Medulla oblongata (tissue), 1 donor: ENCODE measurements around the gene CMKLR1.

Experiments
- DNase-seq: peaks from one replicate; pipeline ENCODE4 v3.0.0-alpha.2; 2015; ENCODE audit errors: extremely low spot score

CMKLR1 gene

GRCh38 chr12:108268397-108268796, 70.7 kb downstream of the CMKLR1 start:
- no peak for DNase-seq

DNA sequence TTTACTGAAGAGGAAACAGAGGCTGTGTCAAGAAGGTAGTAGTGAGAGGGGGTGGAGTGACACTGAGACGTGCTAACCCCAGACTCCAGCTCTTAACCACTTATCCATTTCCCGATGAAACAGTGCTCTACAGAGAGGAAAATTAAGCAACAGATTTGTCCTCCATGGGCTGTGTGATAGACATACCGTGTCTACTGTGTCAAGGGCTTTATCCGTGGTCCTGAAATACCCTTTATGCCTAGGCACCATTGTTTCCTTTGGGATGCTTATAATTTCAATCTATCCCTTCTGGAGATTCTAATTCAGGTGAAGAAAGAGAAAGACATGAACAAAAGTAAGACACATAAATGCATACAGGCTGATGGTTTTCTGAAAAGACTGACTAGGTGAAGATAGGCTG, 71.7 kb downstream of the CMKLR1 start:
- DNase-seq, result no peak

GRCh38 chr12:108266131-108266530, 73.0 kb downstream of the CMKLR1 start:
- DNase-seq, result no peak

DNA sequence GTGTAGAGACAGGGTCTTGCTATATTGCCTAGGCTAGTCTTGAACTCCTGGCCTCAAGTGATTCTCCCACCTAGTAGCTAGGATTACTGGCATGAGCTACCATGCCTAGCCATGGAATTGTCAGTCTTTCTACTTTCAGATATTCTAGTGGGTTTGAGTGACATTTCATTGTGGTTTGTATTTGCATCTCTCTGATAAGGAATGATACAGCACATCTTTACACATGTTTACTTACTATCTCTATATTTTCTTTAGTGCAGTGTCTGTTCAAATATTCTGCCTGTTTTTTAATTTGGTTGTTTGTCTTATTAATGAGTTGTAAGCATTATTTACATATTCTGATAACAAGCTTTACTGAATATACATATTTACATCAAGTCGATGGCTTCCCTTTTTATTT, 73.6 kb downstream of the CMKLR1 start:
- DNase-seq, result no peak

GRCh38 chr12:108260969-108261368, 78.1 kb downstream of the CMKLR1 start:
- no peak for DNase-seq

DNA sequence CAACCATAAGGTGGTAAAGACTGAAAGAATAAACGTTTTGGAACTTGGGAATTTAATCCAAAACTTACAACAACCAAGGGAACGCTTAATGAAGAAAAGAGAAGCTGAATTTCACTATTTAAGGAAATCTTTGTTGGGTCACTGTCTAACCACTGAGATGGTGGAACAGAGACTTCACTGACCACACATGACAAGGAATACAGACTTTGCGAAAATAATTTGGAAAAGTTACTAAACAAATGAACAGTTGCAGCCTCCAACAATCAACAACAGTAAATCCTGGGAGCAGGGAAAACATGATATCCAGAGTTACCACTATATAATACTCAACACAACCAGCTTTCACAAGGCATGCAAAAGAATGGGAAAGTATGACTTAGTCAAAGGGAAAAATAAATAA, 79.1 kb downstream of the CMKLR1 start:
- DNase-seq, result no peak

GRCh38 chr12:108257610-108258106, 81.5 kb downstream of the CMKLR1 start:
- DNase-seq, result no peak

DNA sequence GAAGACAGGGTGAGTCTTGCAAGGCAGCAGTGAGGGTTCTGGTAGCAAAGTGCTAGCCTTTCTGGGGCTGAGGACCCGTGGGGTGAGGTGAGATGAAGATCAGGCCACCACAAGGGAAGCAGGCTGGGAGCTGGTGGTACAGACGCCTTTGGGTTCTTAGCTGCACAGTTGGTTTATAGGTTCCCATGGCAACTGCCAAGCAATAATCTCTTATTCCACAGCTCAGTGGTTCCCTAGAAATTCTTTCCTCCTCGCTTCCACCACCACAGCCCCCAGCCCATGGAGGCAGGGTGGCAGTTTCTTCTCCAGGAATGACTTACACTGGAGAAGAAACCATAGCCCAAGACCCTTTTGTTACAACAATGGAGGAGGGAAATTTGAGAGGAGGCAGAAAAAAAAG, 82.1 kb downstream of the CMKLR1 start:
- DNase-seq, result no peak

GRCh38 chr12:108255252-108255602, 83.9 kb downstream of the CMKLR1 start:
- DNase-seq, result no peak

DNA sequence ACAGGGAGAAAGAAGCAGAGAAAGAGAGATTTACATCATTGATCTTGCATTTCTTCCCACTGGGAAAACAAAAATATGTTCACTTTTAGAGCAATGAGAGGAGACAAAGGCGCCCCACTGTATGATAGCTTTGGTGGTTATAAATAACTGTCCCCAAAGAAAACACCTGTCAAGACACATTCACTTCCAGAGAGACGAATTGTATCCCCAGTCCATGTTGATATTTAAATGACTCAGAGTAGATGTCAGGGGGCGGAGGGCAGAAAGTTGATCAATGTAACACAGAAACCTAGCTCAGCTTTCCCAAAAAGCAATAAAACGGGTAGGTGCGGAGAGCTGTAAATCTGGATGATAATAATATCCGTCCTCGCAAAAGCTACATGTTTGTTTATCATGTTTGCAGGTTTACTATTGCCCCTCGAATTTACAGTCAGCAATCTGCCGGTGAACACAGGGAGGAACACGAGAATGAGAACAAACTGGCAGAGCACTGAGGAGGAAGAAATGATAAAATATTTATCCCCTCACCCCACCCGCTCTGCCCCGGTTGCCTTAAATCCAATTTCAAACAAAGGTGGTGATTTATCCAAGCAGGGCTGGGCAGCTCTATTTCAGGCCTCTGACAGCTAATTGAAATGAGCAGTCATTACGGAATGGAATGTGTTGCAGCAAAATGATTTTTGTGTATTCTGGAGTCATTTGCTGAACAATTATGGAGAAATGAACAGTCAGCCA, 84.4 kb downstream of the CMKLR1 start:
- DNase-seq, result no peak

DNA sequence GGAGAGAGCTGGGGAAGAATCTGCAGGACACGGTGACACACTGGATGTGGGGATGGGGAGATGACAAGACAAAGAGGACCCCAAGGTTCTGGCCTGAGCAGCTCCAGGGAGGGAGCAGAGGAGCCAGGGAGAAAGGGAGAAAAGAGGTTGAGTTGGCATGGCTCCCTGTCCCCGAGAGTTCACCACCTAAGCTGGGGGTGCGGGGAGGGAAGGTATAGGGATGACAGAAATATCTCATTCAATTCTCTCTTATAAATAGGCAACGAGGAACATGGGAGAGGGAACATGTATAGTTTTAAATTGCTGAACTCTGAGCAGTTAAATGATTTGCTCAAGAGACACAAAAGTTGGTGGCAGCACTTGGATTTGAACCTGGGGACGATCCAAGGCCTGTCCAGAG, 85.1 kb downstream of the CMKLR1 start:
- DNase-seq, result no peak

DNA sequence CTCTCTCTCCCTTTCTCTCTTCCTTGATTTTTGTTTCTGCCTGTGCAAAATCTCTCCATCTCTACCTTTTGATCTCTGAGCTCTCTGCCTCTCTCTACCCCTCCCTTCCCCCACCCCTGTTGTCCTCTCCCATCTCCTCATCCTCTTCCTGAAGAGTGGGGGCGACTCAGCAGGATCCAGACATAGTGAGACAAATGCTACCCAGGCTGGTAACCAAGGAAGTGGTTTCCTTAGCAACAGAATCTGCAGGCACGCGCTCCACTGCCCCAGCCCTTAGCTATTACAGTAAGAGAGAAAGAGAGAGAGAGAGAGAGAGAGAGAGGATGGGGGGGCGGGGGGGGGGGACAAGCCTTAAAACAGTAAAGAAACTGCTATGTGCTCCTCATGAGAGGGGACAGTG, 85.6 kb downstream of the CMKLR1 start:
- no peak for DNase-seq

DNA sequence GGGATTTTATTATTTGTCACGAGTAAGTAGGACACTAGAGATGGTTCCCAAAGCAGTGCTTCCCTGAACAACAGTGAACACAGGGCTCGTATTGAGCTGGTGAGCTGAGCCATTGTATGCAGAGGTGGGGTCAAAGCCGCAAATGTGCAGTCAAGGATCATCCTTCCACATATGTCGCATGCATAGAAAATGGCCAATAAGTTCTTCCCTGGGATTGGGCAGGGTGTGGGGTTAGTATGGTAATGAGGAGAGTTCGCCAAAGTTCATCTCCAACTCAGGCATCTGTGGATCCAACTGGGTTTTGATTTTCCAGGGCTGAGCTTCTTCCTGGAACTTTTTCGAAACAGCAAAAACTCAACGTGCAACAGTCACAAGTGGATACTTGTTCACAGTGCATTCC, 86.6 kb downstream of the CMKLR1 start:
- DNase-seq, result no peak

- DNase-seq, result no peak
Observed at GRCh38 chr12:108248011-108248410, 91.1 kb downstream of the CMKLR1 start.

GRCh38 chr12:108247130-108247529, 92.0 kb downstream of the CMKLR1 start:
- DNase-seq, result no peak

DNA sequence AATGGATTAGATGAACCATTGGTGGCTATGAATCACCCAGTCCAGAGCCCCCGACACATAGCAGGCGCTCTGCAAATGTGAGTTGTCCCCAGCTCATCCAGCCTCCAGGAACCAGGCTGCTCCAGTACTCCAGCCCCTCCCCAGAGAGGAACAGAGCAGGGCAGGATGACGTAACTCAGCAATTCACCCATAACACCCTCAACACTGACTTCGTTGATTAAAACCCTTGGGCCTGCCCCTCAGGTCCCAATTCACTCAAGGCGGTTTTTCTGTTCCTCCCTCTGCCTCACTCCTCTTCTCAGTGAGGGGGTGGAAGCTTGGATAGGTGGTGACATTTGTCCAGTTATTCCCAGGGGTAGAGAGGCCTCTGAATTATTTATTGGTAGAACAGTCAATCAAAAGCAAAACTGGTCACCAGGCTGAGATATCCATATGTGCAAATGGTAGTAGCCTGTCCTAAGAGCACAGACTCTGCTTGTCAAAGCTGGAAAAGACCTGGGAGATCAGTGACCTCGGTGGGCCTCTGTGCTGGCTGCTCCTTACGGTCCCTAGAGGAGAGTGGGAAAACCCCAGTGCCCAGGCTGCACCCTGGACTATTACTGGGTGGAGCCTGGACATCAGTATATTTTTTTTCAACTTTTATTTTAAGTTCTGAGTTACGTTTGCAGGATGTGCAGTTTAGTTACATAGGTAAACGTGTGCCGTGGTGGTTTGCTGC, 97.0 kb downstream of the CMKLR1 start:
- DNase-seq, result no peak

- no peak for DNase-seq
Observed at GRCh38 chr12:108240928-108241327, 98.2 kb downstream of the CMKLR1 start.

DNA sequence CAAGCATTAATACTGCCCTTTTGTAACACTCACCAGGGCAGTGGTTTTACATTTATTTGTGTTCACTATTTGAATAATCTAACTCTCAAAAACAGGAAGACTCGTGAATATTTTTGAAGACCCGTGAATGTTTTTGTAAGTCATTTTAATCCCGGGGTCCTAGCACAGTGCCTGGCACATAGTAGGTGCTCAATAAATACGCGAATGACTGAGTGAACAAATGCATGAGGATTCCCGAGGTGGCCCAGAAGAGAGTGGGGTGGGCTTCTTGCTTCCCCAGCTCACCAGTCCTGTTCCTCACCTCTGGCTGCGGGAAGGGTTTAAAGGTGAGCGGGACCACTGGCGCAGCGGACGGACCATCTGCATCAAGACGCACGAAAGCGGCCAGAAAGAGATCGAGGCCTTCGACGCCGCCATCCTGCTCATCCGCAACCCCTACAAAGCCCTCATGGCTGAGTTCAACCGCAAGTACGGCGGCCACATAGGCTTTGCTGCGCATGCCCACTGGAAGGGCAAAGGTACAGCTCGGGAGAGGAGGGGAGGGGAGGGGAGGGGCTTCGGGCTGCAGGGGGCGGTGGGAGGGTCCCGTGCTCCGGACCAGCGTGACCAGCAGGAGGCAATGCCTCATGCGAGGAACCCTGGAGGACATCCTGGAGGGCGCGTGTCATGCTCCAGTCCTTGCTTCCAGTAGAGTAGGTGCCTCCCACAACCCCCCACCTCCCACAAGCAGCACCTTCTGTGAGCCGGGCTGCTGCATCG, 98.9 kb downstream of the CMKLR1 start:
- no peak for DNase-seq

DNA sequence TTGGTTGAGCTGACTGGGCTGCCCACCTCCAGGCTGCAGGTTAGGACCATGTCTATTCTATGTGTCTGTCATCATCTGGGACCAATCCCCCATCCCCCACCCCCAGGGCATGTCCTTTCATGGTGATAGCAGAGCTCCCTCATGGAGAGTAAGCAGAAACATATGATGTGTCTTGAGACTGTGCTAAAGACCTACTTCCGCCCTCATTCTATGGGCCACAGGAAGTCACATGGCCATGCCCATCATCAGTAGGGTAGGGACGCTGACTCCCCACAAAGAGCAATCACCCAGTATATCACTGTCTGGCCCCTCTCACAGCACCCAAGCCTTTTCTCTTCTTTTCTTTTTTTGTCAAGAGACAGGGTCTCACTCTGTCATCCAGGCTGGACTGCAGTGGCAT, 99.7 kb downstream of the CMKLR1 start:
- DNase-seq, result no peak

DNA sequence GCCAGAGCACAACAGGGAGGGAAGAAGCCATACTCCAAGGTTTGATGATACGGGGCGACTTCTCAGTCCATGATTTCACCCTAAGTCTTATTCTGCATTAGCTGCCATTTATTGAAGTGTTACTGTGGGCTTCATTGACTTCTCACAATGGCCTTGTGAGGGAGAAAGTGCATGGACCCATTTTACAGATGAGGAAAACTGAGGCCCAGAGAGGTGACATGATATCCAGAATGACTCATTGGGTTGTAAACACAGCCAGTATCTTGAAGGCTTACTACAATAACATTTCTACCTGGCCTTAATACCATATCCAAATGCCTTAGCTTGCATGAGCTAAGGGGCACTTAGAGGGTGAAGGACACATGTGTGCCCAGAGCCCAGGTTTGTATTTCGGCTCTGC, 100.6 kb downstream of the CMKLR1 start:
- DNase-seq, result no peak
